ENCODE results near the gene FBXO3.

GRCh38 chr11:33713151-33713855 is 61.0 kb downstream of the FBXO3 start:
- TF ChIP-seq RBBP5 (IDR thresholded peaks at IDR 0.05; ENCODE audit: borderline replicate concordance, low read depth, low read length) = no peak
- TF ChIP-seq CTCF (IDR thresholded peaks at IDR 0.05; ENCODE audit: control extremely low read depth in 1 of 3, insufficient read depth in 1 of 3, low read depth in 1 of 3, low read length in 3 of 3) = no peak

Data from H1 (cell line).